ENCODE measurements around the gene TXNDC9.
"Not testable (repeated sequence)": the region's sequence is repeated elsewhere in the genome, so short reads cannot be mapped to it uniquely, and the experiment has no call there.

TXNDC9 gene

DNA sequence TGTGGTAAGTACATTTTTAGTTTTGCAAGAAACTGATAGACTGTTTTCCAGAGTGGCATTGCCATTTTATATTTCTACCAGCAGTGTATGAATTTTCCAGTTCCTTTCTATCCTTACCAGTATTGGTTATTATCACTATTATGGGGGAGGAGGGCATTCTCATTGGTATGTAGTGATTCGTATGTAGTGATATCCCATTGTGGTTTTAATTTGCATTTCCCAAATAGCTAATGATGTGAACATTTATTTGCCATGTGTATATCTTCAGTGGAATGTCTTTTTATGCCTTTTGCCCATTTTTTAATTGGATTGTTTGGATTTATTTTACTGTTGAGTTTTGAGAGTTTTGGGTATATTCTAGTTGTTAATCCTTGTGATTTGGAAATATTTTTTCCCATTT, 17.9 kb upstream of the TXNDC9 start:
- no peaks in the 10 kb centered on the region for H3K36me3 ChIP-seq (ENCODE audit: control insufficient read depth, insufficient read depth, low read length, severe bottlenecking)
- no peak overlapping the region for H3K9ac ChIP-seq (ENCODE audit: low read length)
- no peak for DNase-seq (ENCODE audit: low read depth)
- H3K9me3 ChIP-seq (ENCODE audit: control insufficient read depth, low read length) = no peaks in the 10 kb centered on the region
- H3K4me1 ChIP-seq (ENCODE audit: control insufficient read depth, insufficient read depth, low read length) = peaks cover 6% of the 10 kb centered on the region
- no peaks in the 10 kb centered on the region for H3K27me3 ChIP-seq (replicated peaks; ENCODE audit: control insufficient read depth, insufficient read depth, low read length)
- no peak overlapping the region for H3K4me3 ChIP-seq (ENCODE audit: low read length)

DNA sequence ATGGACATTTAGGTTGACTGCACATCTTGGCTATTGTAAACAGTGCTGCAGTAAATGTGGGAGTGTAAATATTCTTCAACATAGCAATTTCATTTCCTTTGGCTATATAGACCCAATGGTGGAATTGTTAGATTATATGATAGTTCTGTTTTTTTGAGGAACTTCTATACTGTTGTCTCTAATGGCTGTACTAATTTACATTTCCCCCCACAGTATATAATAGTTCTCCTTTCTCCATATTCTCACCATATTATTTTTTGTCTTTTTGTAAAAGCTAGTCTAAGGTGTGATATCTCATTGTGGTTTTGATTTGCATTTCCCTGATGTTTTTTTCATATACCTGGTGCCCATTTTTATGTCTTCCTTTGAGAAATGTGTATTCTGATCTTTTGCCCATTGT, 14.1 kb upstream of the TXNDC9 start:
- Histone ChIP-seq H3K4me3 (ENCODE audit: low read length) (no peak overlapping the region), H3K27me3 (replicated peaks; ENCODE audit: control insufficient read depth, insufficient read depth, low read length) (no peaks in the 10 kb centered on the region), H3K36me3 (ENCODE audit: control insufficient read depth, insufficient read depth, low read length, severe bottlenecking) (no peaks in the 10 kb centered on the region), H3K9ac (ENCODE audit: low read length) (no peak overlapping the region), H3K4me1 (ENCODE audit: control insufficient read depth, insufficient read depth, low read length) (peaks cover 6% of the 10 kb centered on the region), H3K9me3 (ENCODE audit: control insufficient read depth, low read length) (no peaks in the 10 kb centered on the region)
- no peak for DNase-seq (ENCODE audit: low read depth)

DNA sequence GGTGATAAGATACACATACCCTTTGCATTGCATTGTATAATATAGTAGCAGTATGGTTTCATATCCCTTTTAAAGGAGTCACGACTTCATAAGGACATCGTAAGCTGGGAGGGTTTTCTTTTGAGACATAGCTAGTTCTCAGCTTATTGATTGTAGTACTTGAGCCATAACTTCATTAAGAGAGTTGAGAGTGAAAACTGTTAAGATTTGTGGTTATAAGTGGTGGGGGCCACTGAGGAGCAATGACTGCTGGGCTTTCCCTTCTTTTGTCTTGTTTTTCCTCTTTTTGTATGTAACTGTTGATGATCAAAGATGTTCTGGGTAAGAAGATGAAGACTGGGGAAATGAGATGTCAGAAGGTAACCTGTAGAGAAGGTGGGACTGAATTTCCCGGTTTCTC, 12.0 kb upstream of the TXNDC9 start:
- Histone ChIP-seq H3K4me3 (ENCODE audit: low read length) (no peak overlapping the region), H3K36me3 (ENCODE audit: control insufficient read depth, insufficient read depth, low read length, severe bottlenecking) (no peaks in the 10 kb centered on the region), H3K9ac (ENCODE audit: low read length) (no peak overlapping the region), H3K4me1 (ENCODE audit: control insufficient read depth, insufficient read depth, low read length) (no peaks in the 10 kb centered on the region), H3K27me3 (replicated peaks; ENCODE audit: control insufficient read depth, insufficient read depth, low read length) (no peaks in the 10 kb centered on the region), H3K9me3 (ENCODE audit: control insufficient read depth, low read length) (no peaks in the 10 kb centered on the region)
- no peak for DNase-seq (ENCODE audit: low read depth)

DNA sequence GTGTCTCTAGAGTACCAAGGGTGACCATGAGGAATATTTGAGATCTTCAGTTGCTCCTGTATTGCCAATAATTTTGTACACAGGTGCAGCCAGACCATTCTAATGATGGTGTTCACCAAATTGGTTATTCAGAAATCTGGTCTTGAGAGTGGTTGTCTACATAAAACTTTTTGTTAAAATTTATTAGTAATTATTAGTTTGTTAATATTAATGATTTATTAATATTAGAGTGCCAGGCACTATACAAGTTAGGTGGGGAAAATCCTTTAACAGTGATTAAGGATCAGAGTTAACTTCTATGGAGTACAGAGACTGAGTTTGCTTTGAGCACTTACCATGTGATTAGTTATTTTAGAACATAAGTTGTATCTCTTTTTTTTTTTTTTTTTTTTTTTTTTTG, 10.1 kb upstream of the TXNDC9 start:
- no peaks in the 10 kb centered on the region for H3K27me3 ChIP-seq (replicated peaks; ENCODE audit: control insufficient read depth, insufficient read depth, low read length)
- no peaks in the 10 kb centered on the region for H3K36me3 ChIP-seq (ENCODE audit: control insufficient read depth, insufficient read depth, low read length, severe bottlenecking)
- no peak overlapping the region for H3K4me3 ChIP-seq (ENCODE audit: low read length)
- no peak overlapping the region for H3K9ac ChIP-seq (ENCODE audit: low read length)
- H3K9me3 ChIP-seq (ENCODE audit: control insufficient read depth, low read length) = no peaks in the 10 kb centered on the region
- no peak for DNase-seq (ENCODE audit: low read depth)
- H3K4me1 ChIP-seq (ENCODE audit: control insufficient read depth, insufficient read depth, low read length) = no peaks in the 10 kb centered on the region

DNA sequence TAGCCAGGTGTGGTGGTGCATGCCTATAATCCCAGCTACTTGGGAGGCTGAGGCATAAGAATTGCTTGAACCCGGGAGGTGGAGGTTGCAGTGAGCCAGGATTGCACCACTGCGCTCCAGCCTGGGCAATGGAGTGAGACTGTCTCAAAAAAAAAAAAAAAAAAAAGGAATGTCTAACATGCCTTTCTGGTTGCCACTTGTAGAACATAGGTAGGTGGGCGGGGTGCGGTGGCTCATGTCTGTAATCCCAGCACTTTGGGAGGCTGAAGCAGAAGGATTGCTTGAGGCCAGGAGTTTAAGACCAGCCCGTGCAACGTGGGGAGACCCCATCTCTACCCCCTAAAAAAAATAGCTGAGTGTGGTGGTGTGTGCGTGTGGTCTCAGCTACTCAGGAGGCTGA, 9.3 kb upstream of the TXNDC9 start:
- not testable (repeated sequence) for H3K9ac ChIP-seq (ENCODE audit: low read length); H3K9me3 ChIP-seq (ENCODE audit: control insufficient read depth, low read length); H3K36me3 ChIP-seq (ENCODE audit: control insufficient read depth, insufficient read depth, low read length, severe bottlenecking); H3K4me3 ChIP-seq (ENCODE audit: low read length); DNase-seq (ENCODE audit: low read depth); H3K27me3 ChIP-seq (replicated peaks; ENCODE audit: control insufficient read depth, insufficient read depth, low read length); H3K4me1 ChIP-seq (ENCODE audit: control insufficient read depth, insufficient read depth, low read length)

DNA sequence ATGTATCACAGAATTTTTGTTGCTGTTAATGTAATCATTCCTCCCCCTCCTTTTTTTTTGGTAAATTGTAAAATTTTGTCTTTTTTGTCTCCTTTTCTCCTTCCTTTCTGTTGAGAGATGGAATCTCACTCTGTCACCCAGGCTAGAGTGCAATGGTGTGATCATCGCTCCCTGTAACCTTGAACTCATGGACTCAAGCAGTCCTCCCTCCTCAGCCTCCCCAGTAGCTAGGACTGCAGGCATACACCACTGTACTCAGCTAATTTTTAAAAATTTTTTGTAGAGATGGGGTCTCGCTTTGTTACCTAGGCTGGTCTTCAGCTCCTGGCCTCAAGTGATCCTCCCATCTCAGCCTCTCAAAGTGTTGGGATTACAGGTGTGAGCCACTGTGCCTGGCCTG, 6.4 kb upstream of the TXNDC9 start:
- Histone ChIP-seq H3K4me3 (ENCODE audit: low read length) (no peak overlapping the region), H3K27me3 (replicated peaks; ENCODE audit: control insufficient read depth, insufficient read depth, low read length) (no peaks in the 10 kb centered on the region), H3K36me3 (ENCODE audit: control insufficient read depth, insufficient read depth, low read length, severe bottlenecking) (no peaks in the 10 kb centered on the region), H3K9ac (ENCODE audit: low read length) (no peak overlapping the region), H3K4me1 (ENCODE audit: control insufficient read depth, insufficient read depth, low read length) (peaks cover 14% of the 10 kb centered on the region), H3K9me3 (ENCODE audit: control insufficient read depth, low read length) (no peaks in the 10 kb centered on the region)
- DNase-seq (ENCODE audit: low read depth) = no peak

DNA sequence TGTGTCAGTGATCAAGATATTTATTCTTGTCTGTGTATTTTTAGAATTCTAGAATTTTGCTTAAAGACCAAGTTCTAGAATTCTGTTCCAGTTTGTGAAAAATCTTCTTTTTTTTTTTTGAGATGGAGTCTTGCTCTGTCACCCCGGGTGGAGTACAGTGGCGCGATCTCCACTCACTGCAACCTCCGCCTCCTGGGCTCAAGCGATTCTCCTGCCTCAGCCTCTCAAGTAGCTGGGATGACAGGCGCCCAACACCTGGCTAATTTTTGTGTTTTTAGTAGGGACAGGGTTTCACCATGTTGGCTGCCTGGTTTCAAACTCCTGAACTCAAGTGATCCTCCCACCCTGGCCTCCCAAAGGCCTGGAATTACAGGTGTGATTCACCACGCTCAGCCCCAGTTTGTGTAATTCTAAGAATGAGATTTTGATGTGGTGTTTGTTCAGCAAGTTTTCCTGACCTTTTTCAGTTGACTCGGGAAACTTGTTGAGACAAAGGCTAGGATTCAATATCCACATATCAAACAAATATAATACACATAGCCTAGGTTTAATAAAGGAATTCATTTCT, 4.6 kb upstream of the TXNDC9 start:
- Histone ChIP-seq H3K4me3 (ENCODE audit: low read length) (no peak overlapping the region), H3K27me3 (replicated peaks; ENCODE audit: control insufficient read depth, insufficient read depth, low read length) (no peaks in the 10 kb centered on the region), H3K9me3 (ENCODE audit: control insufficient read depth, low read length) (no peaks in the 10 kb centered on the region), H3K4me1 (ENCODE audit: control insufficient read depth, insufficient read depth, low read length) (peaks cover 14% of the 10 kb centered on the region), H3K36me3 (ENCODE audit: control insufficient read depth, insufficient read depth, low read length, severe bottlenecking) (no peaks in the 10 kb centered on the region), H3K9ac (ENCODE audit: low read length) (no peak overlapping the region)
- DNase-seq (ENCODE audit: low read depth) = no peak

DNA sequence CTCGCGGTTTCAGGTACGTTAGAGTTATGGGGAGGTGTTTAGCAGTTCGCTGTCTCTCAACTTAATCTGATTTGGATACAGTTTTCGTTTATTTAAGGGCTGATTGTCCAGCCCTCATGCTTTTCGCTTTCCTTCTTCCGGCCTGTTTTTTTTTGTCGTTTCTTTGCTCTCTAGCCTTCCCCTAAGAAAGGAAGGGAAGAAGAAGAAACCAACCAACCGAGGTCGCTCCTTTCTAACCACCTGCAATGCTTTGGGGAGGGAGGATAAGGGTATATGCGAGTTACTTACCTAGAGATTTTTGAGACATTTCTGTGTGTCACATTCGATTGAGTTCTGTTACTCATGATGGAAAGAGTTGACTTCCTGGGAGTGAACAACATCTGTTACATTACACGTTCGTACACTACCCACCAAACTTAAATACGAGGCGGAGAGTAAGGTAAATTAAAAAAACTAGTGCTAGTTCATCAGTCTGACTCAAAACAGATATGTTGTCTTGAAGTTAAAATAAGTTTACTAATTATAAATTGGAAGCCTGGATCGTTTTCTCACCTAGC, 2.0 kb upstream of the TXNDC9 start:
- no peak for DNase-seq (ENCODE audit: low read depth)
- Histone ChIP-seq H3K9me3 (ENCODE audit: control insufficient read depth, low read length) (no peaks in the 10 kb centered on the region), H3K4me3 (ENCODE audit: low read length) (peak overlapping the region; percentile 98), H3K4me1 (ENCODE audit: control insufficient read depth, insufficient read depth, low read length) (peaks cover 32% of the 10 kb centered on the region), H3K9ac (ENCODE audit: low read length) (peak overlapping the region; percentile 92), H3K27me3 (replicated peaks; ENCODE audit: control insufficient read depth, insufficient read depth, low read length) (no peaks in the 10 kb centered on the region), H3K36me3 (ENCODE audit: control insufficient read depth, insufficient read depth, low read length, severe bottlenecking) (peaks cover 2% of the 10 kb centered on the region)

DNA sequence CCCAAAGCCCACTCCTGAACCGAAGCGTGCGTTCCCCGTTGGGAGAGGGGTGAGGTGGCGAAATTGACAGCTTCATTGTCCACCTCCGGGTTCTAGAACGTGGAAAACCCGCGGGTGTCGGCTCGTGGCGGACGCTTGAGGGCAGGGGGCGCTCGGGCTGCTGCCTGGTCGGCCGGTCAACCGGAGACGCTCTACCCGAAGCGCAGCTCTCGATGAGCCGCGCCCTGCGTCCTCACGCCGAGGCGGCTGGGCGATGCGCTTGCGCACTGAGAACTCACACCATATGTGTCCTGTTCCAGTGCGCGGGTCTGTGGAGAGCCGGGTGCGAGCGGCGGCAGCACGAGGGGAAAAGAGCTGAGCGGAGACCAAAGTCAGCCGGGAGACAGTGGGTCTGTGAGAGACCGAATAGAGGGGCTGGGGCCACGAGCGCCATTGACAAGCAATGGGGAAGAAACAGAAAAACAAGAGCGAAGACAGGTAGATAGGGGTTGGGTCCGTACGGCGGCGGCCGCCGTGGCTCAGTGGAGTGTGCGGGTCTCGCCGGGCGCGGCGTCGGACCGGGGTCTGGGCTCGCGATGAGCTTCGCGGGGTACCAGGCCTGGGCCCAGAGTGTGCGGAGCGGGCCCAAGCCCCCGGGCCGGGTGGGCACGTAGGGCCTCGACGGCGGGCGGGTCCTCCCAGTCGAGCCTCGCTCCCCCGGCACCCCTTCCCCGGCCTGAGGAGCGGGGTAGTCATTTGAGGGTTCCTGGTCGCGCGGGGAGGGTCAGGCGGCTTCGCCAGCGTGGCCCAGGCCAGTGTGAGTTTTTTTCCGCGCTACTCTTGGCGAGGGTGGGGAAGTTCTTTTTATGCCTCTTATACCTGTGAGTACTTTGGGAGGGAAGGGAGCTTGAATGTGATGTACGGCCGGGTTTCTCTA, 1.2 kb upstream of the TXNDC9 start, which contains the start of gene EIF5B:
TSS of gene EIF5B (plus strand) at position 277 of the 916 bp plus-strand sequence. CDS start at position 443, 166 bp downstream.
- Histone ChIP-seq H3K36me3 (ENCODE audit: control insufficient read depth, insufficient read depth, low read length, severe bottlenecking) (peaks cover 9% of the 10 kb centered on the region), H3K27me3 (replicated peaks; ENCODE audit: control insufficient read depth, insufficient read depth, low read length) (no peaks in the 10 kb centered on the region), H3K4me3 (ENCODE audit: low read length) (peak within 1 kb of the TSS; percentile 98), H3K9me3 (ENCODE audit: control insufficient read depth, low read length) (no peaks in the 10 kb centered on the region), H3K4me1 (ENCODE audit: control insufficient read depth, insufficient read depth, low read length) (peaks cover 34% of the 10 kb centered on the region), H3K9ac (ENCODE audit: low read length) (peak within 1 kb of the TSS; percentile 92)
- peak; percentile 99 for DNase-seq (ENCODE audit: low read depth)

DNA sequence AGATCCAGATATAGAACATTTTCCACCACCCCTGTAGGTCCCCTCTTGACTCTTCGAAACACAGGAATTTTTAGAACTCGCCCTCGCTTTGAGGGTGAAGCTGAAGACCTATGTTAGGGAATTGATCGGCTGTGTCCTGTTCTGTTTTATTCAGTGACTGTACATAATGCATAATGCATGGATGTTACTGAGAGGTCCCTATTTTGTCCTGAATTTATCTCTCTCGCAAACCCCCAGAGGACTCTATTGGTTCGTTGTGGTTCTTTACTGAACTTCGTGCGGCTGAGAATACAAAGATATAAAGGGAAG, 625 bp upstream of the TXNDC9 start:
- peaks cover 34% of the 10 kb centered on the region for H3K4me1 ChIP-seq (ENCODE audit: control insufficient read depth, insufficient read depth, low read length)

DNA sequence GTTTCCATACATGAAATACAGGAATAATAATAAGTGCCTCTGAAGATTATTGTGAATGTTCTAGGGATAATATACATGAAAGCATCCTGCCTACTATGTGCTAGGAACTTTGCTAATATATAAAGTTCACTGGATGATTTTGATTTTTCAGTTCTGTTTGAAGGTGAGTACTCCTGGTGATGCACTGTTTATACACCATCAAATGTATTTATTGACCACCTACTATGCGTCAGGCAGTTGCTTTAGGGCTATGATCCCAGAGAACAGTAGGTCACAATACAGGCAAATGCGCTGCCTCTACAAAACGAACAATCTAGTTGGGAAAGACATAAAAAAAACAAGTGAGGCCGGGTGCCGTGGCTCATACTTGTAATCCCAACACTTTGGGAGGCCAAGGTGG, 10.7 kb downstream of the TXNDC9 start:
- Histone ChIP-seq H3K36me3 (ENCODE audit: control insufficient read depth, insufficient read depth, low read length, severe bottlenecking) (peaks cover 94% of the 10 kb centered on the region), H3K27me3 (replicated peaks; ENCODE audit: control insufficient read depth, insufficient read depth, low read length) (no peaks in the 10 kb centered on the region), H3K4me1 (ENCODE audit: control insufficient read depth, insufficient read depth, low read length) (no peaks in the 10 kb centered on the region), H3K9ac (ENCODE audit: low read length) (no peak overlapping the region), H3K9me3 (ENCODE audit: control insufficient read depth, low read length) (no peaks in the 10 kb centered on the region), H3K4me3 (ENCODE audit: low read length) (no peak overlapping the region)
- DNase-seq (ENCODE audit: low read depth) = no peak

More for the DNA sequence above, 625 bp upstream of the TXNDC9 start:
- Histone ChIP-seq H3K4me3 (ENCODE audit: low read length) (peak overlapping the region; percentile 98), H3K9me3 (ENCODE audit: control insufficient read depth, low read length) (no peaks in the 10 kb centered on the region), H3K36me3 (ENCODE audit: control insufficient read depth, insufficient read depth, low read length, severe bottlenecking) (peaks cover 15% of the 10 kb centered on the region), H3K27me3 (replicated peaks; ENCODE audit: control insufficient read depth, insufficient read depth, low read length) (no peaks in the 10 kb centered on the region), H3K9ac (ENCODE audit: low read length) (peak overlapping the region; percentile 92)
- DNase-seq (ENCODE audit: low read depth) = no peak

Measured in adipocyte (in vitro differentiated cells).